Stimulated activated naive CD8-positive, alpha-beta T cell treated with anti-CD3 and anti-CD28 coated beads, Interleukin-15, Interleukin-2, amounts not matched to agents 100 U/mL and 50 U/mL, for 24 hours (primary cell): ENCODE data around the gene RABGEF1.
A peak's percentile ranks its signal among the peaks of the same experiment; 100 is the strongest.
"Not testable (repeated sequence)": the region's sequence is repeated elsewhere in the genome, so short reads cannot be mapped to it uniquely, and the experiment has no call there.

ENCODE experiments used
- ATAC-seq: fragments of 150-1000 bp; cut with Tn5 transposase; one replicate; pipeline ENCODE4 v1.10.0; 2021
- DNase-seq: peaks from one replicate; pipeline ENCODE4 v3.0.0; 2021

RABGEF1 gene

DNA sequence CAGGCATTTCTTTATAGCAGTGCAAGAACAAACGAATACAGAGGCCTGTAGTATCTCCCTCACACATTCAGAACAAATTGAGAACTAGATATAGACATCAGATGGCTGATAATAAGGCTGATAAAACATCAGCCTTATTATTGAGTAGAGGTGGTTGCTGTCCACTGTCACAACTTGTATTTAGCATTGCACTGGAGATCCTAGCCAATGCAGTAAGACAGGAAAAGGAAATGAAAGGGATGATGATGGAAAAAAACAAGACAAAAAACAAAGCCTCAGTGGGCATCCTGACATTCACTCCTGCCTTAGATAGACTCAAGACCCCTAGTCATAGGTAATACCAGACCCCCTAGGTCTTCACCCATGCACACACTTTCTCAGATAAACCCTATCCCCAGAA is 4.7 kb upstream of the RABGEF1 start:
- no peak for ATAC-seq
- DNase-seq = no peak

DNA sequence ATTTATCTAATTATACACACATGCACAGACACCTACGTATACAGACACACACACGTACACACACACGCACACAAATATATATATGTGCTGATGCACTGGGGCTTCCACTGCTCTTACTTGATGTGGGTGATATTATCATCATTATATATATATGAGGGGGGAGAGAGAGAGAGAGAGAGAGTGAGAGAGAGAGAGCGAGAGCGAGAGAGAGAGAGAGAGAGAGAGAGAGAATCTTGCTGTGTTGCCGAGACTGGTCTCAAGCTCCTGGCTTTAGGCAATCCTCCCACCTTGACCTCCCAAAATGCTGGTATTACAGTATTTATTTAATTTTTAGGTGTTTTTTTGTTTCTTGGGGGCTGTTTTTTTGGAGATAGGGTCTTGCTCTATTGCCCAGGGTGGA is 3.6 kb upstream of the RABGEF1 start:
- DNase-seq (no peak), ATAC-seq (no peak)

DNA sequence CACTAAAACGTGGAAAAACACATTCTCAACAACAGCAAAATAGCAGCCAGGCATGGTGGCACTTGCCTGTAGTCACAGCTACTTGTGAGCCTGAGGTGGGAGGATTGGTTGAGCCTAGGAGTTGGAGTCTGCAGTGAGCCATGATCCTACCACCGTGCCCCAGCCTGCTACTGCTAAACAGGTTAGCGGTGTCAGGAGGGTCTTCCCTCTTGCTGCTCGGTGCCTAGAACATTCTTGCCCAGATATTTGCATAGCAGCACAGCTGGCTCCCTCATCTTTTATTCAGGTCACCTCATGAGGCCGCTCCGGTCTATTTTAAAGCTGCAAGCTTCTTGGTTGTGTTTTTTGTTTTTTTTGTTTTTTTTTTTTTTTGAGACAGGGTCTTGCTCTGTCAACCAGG is 2.9 kb upstream of the RABGEF1 start:
- ATAC-seq (no peak), DNase-seq (no peak)

DNA sequence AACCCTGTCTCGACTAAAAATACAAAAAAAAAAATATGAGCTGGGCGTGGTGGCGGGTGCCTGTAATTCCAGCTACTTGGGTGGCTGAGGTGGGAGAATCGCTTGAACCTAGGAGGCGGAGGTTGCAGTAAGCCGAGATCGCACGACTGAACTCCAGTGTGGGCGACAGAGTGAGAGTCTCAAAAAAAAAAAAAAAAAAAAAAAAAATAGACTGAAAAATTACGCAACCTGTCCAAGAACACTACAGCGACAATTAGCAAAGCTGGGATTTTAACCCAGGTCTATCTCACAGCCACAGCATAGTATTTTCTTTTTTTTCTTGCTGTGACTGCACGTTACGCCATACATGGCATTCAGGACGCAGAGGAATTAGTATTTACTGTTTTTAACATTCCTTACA is 1.1 kb upstream of the RABGEF1 start:
- ATAC-seq (no peak), DNase-seq (no peak)

DNA sequence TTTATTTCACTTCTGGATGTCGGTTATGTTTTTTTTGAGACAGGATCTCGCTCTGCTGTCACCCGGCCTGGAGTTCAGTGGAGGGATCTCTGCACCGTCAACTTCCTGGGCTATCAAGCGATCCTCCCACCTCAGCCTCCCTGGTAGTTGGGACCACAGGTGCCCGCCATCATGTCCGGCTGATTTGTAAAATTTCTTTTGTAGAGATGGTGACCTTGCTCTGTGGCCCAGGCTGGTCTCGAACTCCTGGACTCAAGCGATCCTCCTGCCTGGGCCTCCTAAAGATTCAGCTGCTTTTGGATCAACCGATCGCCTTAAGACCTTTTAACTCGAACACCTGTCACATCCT is 606 bp upstream of the RABGEF1 start:
- ATAC-seq = no peak
- no peak for DNase-seq

DNA sequence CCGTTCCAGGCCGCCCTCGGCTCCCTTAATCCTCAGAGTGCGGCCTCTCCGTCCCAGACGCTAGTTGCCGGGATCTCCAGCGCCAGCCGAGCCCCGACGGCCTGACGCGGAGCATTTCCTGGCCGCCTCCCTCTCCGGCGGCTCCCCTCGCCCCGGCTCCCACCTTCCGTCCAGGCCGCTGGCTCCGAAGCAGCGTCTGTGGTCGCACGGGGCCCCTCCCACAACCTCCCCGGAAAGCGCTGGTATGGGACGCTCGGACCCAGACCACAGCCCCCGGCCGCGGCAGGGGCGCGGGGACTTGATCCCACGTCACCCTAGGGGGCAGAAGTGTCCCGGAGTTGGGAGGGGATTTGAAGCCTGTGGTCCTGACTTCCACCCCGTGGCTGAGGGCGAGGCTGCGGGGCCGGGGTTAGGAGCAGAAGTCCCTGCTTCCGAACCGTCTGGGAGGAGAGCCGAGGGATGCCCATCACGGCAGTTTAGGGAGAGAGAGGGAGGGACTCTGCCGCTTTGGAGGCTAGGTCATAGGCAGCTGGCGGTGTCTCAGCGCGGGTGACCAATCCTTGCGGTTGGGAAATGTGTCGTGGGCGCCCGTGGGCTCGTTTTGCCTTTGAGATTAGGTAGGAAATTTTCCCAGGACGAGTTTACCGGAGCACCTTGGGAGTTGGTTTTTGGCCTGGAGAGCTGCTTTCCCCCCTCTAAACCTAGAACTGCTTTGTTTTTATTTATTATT is 612 bp downstream of the RABGEF1 start:
- DNase-seq (peak; percentile 58), ATAC-seq (peak; percentile 11)

DNA sequence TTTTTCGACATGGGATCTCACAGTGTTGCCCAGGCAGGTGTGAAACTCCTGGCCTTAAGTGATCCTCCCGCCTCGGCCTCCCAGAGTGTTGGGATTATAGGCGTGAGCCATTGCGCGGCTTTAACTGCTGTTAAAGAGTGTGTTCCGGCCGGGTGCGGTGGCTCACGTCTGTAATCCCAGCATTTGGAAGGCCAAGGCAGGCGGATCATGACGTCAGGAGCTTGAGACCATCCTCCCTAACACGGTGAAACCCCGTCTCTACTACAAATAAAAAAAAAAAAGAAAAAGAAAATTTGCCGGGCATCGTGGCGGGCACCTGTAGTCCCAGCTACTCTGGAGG is 1.1 kb downstream of the RABGEF1 start:
- no peak for ATAC-seq
- no peak for DNase-seq

DNA sequence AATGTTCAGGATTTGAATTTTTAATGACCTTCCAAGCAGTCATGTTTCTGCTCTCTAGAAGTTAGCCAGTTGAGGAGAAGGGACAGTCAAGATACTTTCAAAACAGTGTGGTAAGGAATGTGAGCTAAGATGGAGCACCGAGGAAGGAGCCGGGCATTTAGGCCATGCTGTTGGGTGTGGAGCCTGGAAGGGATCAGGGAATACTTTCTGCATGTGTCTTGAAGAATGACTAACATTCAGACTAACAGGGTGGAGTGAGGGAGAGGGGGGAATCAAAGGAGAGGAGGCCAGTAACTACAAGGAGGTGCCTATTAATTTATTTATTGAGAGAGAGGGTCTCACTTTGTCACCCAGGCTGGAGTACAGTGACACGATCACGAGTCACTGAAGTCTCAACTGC is 1.8 kb downstream of the RABGEF1 start:
- not testable (repeated sequence) for ATAC-seq, DNase-seq

DNA sequence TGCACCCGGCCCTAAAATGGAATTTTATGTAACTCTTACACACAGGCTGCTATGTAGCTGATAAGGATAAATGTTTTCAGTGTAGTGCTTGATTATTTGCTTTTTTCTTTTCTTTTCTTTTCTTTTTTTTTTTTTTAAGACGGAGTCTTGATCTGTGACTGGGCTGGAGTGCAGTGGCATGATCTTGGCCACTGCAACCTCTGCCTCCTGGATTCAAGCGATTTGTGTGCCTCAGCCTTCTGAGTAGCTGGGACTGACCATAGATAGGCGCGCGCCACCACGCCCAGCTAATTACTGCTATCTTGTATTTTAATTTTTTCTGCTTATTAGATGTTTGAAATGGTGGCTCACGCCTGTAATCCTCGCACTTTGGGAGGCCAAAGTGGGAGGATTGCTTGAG is 3.4 kb downstream of the RABGEF1 start:
- DNase-seq (no peak), ATAC-seq (no peak)

DNA sequence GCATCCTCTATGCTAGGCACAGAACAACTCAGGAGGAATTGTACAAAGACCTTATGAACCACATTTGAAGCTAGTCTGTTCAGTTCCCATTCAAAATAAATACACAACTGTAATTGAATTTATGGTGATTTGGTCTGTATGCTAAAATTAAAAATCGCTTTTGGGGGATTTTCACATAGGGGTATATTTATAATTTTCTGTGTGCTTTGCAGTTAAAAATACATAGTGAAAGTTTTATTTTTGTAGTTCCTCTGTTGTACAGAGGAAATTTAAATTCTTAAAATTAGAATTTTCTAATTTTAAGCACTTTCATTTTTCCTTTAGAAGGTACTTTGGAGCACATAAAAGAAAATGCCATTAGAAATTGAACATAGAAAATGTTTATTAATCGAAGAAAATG is 6.9 kb downstream of the RABGEF1 start:
- DNase-seq (no peak), ATAC-seq (no peak)

DNA sequence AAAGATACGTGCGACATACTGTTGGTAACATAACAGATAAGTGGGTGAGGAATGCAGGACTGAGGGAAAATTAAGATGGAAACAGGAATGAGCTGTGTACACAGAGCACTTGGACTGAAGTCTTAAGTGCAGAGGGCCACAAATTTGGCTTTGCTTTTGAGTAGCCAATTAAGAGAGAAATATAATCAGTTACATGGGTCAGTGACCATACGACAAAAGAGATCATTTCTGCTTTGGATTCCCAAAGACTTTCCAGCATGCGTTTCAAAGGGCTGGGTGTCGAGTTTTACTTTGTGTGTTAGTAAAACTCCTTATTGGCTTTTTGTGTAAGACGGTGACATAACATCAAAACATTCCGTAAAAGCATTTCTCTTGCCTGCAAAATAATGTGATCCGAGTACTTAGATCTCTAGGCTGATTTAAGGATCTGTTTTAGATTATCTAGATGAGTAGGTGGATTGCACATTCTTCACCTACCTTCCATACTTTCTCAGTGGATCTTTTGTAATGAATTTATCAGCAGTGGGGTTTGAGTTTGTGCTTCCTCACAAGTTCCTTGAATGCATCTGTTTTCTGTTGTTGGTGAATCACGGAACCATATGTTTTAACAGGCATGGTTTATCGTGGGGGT is 7.5 kb downstream of the RABGEF1 start:
- ATAC-seq (no peak), DNase-seq (no peak)

DNA sequence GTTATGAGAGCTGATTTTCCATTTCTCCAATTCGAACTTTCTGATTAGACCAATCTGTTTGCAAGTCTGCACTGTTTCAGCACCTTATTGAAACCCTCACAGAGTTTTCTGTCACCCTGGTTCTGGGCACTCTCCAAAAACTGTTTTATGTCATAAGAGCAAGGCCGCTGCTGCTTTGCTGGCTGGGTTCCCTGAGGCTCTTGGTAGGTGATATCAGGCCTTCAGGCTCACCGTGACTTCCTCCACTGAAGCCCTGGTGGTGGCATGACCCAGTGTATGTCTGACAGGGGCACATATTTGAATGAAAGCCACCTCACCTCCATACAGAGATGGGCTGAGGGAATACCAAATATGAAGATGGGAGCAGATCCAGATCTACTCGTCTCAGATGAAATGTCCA is 8.3 kb downstream of the RABGEF1 start:
- DNase-seq = no peak
- no peak for ATAC-seq

DNA sequence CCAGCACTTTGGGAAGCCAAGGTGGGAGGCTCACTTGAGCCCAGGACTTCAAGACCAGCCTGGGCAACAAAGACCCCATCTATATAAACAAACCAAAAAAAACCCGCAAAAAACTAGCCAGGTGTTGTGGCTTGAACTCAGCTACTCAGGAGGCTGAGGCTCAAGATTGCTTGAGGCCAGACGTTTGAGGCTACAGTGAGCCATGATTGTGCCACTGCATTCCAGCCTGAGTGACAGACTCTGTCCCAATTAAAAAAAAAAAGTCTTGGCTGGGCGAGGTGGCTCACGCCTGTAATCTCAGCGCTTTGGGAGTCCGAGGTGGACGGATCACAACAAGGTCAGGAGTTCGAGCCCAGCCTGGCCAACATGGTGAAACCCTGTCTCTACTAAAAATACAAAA is 11.4 kb downstream of the RABGEF1 start:
- no peak for DNase-seq

DNA sequence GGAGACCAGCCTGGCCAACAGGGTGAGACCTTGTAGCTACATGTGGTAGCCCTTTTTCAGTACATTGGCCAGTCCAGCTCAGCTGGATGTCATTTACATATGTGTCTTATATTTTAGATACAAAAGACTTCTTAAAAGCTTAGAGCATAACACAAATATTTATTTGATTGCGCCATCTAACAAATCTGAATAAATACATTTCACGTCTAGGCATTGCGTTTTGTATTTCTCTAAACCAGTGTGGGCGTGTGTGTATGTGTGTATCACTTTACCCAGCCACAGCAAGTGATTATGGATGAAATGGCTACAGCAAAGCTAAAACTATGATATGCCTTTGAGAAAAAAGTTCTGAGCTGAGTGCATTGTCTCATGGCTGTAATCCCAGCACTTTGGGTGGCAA is 14.0 kb downstream of the RABGEF1 start:
- no peak for DNase-seq
- ATAC-seq = no peak

More for the DNA sequence above, 11.4 kb downstream of the RABGEF1 start:
- ATAC-seq = no peak

DNA sequence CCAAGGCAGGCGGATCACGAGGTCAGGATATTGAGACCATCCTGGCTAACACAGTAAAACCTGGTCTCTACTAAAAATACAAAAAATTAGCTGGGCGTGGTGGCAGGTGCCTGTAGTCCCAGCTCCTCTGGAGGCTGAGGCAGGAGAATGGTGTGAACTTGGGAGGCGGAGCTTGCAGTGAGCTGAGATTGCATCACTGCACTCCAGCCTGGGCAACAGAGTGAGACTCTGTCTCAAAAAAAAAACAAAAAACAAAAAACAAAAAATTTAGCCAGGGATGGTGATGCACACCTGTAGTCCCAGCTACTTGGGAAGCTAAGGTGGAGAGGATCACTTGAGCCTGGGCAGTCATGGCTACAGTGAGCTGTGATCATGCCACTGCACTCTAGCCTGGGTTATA is 14.5 kb downstream of the RABGEF1 start:
- DNase-seq, ATAC-seq: not testable (repeated sequence)

DNA sequence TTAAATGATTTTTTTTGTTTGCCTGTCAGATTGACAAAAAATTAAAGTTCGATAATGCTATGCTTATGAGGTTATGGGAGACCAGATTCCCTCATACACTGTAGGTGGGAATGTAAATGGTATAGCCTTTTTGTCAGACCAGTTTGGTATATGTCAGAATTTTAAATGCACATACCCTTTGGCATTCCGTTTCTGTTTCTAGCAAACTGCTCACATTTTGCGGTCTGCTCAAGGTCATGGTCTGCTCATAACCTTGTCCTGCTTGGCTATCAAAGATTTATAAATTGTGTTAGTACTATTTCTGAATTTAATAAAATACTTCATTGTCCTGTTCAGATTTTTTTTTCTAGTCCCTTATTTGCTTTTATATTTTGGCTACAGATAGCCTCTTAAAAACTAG is 15.7 kb downstream of the RABGEF1 start:
- not testable (repeated sequence) for ATAC-seq, DNase-seq

DNA sequence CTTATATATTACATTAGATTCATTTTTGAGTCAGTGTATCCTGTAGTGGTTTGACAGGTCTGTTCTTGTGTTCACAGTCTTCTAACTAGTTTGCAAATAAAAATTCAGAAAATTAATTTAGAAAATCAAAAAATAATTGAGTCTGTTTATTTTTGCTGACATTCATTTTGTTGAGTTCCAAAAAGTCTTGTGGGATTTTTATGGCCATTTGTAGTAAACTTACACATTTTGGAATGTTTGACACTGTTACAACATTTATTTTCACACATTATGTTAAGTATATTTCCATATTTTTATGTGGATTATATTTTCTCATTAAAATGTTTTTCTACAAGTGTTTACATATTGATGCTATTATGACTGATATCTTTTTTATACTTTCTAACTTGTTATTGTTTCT is 16.4 kb downstream of the RABGEF1 start:
- ATAC-seq = no peak
- no peak for DNase-seq

DNA sequence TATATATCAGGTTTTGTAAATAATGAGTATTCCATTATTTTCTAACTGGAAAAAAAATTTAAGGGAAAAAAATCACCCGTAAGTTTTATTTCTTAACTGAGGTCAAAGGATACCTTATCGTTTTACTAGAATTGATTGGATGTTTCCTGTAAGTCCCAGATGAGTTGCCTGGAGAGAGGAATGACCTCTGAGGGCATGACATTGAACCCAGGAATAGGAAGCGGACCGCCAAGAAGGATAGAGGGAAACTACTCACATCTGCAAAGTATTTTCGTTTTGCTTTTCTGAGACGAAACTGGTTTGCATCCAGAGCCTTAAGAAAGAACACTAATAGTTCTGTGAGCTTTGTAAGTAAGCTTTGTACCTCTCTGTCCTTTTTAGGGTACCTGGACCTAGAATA is 17.4 kb downstream of the RABGEF1 start:
- DNase-seq (no peak), ATAC-seq (no peak)

DNA sequence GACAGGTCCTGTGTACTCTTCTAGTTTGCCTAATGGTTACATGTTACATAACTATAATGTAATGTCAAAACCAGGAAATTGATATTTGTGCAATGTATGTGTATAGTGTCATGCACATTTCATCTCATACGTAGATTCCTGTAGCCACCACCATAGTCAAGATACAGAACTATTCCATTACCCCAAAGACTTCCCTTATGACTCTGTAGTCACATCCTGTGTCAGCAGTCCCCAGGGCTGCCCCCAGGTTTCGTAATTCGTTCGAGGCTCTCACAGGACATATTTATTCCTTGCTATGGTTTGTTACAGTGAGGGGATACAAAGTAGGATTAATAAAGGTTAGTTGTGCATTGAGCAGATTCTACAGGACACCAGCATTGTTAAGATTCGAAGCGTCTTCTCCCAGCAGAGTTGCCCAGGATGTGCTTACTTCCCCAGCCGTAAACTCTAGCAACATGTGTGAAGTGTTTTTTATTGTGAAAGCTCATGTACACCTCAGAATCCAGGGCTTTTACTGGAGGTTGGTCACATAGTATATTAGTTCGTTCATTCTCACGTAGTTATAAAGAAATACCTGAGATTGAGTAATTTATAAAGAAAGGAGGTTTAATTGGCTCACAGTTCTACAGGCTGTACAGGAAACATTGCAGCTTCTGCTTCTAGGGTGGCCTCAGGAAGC is 18.6 kb downstream of the RABGEF1 start:
- DNase-seq (peak; percentile 27), ATAC-seq (peak; percentile 92)

DNA sequence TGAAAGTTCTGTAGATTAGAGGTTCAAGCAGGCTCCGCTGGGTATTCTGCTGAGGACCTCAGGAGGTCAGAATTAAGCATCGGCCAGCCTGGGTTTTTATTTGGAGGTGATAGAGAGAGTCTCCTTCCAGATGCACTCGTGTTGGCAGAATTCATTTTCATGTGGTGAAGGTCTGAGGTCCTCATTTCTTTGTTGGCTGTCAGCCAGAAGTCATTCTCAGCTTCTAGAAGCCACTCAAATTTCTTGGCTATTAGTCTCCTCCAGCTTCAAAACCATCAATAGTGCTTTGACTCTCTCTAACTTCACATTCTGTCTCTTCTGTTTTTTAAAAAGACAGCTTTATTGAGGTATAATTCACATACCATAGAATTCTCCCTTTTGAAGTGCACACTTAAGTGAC is 22.6 kb downstream of the RABGEF1 start:
- ATAC-seq, DNase-seq: not testable (repeated sequence)

DNA sequence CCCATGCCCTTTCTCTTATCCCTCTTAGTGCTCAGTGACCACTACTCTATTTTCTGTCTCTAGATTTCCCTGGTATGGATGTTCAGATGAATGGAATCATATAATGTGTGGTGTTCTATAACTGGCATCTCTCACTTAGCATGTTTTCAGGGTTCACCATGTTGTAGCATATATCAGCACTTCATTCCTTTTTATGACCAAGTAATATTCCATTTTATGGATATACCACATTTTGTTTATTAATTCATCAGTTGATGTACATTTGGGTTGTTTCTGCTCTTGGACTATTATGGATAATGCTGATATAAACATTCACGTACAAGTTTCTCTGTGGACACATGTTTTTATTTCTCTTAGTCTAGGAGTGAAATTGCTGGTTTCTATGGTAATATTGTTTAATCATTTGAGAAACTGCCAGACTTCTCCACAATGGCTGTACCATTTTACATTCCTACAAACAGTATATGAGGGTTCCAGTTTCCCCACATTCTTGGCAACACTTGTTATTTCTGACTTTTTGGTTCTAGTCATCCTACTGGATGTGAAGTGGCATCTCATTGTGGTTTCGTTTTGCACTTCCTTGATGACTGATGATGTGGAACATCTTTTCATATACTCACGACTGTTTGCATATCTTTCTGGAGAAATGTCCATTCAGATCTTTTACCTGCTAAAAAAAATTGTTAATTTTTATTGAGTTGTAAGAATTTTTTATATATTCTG is 23.3 kb downstream of the RABGEF1 start:
- ATAC-seq, DNase-seq: not testable (repeated sequence)

DNA sequence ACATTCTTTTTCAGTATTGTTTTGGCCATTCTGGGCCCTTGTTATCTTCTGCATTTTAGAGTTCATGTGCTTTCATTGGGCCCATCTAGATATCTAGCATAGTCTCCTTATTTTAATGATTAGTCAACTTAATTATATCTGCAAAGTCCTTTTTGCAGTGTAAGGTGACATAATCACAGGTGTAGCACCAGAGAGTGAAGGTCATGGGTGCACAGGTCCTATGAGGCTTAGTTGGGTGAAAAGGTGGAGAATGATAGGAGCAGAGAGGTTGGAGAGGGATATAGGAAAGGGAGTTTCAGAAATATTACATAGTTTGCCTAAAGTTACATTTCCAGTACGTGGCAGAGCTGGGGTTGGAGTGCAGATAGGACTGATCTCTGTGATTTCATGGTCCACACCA is 24.4 kb downstream of the RABGEF1 start:
- DNase-seq, ATAC-seq: not testable (repeated sequence)
